ENCODE results near the gene RIMKLB. TPM values are rescaled to one million over a fixed set of nuclear protein-coding genes. Genes with fewer than 3 reads are reported as not detected.
"Not testable (repeated sequence)": the region's sequence is repeated elsewhere in the genome, so short reads cannot be mapped to it uniquely, and the experiment has no call there.

The RIMKLB gene
- total and polyA plus RNA-seq, 11 donors = 7.4 to 16.9 (median 11.9) TPM

- Histone ChIP-seq H3K4me3 (no peak overlapping the region), H3K27me3 (no peaks in the 10 kb centered on the region), H3K36me3 (no peaks in the 10 kb centered on the region), H3K27ac (no peak overlapping the region), H3K9me3 (no peaks in the 10 kb centered on the region), H3K4me1 (no peaks in the 10 kb centered on the region)
- TF ChIP-seq POLR2A (IDR thresholded peaks at IDR 0.05) = no peak
- TF ChIP-seq, protein P1, sequence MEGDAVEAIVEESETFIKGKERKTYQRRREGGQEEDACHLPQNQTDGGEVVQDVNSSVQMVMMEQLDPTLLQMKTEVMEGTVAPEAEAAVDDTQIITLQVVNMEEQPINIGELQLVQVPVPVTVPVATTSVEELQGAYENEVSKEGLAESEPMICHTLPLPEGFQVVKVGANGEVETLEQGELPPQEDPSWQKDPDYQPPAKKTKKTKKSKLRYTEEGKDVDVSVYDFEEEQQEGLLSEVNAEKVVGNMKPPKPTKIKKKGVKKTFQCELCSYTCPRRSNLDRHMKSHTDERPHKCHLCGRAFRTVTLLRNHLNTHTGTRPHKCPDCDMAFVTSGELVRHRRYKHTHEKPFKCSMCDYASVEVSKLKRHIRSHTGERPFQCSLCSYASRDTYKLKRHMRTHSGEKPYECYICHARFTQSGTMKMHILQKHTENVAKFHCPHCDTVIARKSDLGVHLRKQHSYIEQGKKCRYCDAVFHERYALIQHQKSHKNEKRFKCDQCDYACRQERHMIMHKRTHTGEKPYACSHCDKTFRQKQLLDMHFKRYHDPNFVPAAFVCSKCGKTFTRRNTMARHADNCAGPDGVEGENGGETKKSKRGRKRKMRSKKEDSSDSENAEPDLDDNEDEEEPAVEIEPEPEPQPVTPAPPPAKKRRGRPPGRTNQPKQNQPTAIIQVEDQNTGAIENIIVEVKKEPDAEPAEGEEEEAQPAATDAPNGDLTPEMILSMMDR (IDR thresholded peaks at IDR 0.05) = no peak
- WGBS, 4 donors = 26 to 40% (median 38%) methylated on average over 5 of the region's 5 CpGs
- intact Hi-C loops (cut with DNase I) = loop anchor here in 1 of 10 donors (5.0 kb wide), 1 partner anchor 132 kb away; no protein-coding TSS in a partner anchor
- DNase-seq (no peak), ATAC-seq (no peak)
Measured at GRCh38 chr12:8819666-8819980, 121.8 kb downstream of the RIMKLB start.

DNA sequence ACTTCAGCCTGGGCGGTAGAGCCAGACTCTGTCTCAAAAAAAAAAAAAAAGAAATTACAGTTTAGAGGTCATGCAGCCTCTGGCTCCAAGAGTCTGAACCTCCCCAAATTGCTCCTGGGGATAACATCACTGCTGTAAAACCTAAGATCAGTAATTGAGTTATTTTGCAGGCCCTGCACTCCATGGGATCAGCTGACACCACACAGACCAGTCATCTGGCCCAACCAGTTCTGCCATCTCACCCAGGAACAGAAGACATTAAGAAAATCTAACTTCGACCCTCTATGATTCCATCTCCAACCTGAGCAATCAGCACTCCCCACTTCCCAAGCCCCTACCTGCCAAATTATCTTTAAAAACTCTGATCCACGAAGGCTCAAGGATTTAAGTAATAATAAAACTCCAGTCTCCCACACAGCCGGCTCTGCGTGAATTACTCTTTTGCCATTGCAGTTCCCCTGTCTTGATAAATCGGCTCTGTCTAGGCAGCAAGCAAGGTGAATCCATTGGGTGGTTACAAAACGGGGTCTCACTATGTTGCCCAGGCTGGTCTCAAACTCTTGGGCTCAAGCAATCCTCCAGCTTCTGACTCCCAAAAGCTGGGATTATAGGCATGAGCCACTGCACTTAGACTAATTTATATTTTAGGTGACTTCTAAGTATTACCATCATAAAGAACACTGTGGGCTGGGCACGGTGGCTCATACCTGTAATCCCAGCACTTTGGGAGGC, 123.1 kb downstream of the RIMKLB start:
- WGBS, 4 donors = 87 to 93% (median 90%) methylated on average over 8 of the region's 8 CpGs
- DNase-seq, H3K36me3 ChIP-seq, H3K27ac ChIP-seq, H3K27me3 ChIP-seq, ATAC-seq, H3K4me1 ChIP-seq, H3K4me3 ChIP-seq, H3K9me3 ChIP-seq: not testable (repeated sequence)
- intact Hi-C loops (cut with DNase I) = loop anchor here in 4 of 10 donors (5.0 to 10.0 kb wide), 3 partner anchors 136 to 276 kb away; partner anchors contain the start of gene CLEC4E (in 1 of the 4)

GRCh38 chr12:8821591-8821990, 123.8 kb downstream of the RIMKLB start:
- TF ChIP-seq, protein P1 (IDR thresholded peaks at IDR 0.05) = no peak
- TF ChIP-seq POLR2A (IDR thresholded peaks at IDR 0.05) = no peak
- ATAC-seq (no peak), DNase-seq (no peak)
- Histone ChIP-seq H3K36me3 (no peaks in the 10 kb centered on the region), H3K9me3 (peaks cover 0 to 10% (median 0%) of the 10 kb centered on the region in 12 donors), H3K27ac (no peak overlapping the region), H3K4me3 (no peak overlapping the region), H3K27me3 (no peaks in the 10 kb centered on the region), H3K4me1 (no peaks in the 10 kb centered on the region)
- intact Hi-C loops (cut with DNase I) = loop anchor here in 4 of 10 donors (5.0 to 10.0 kb wide), 3 partner anchors 137 to 277 kb away; partner anchors contain the start of gene CLEC4E (in 1 of the 4)
- WGBS, 4 donors = 88 to 93% (median 91%) methylated on average over 3 of the region's 3 CpGs

- intact Hi-C loops (cut with DNase I) = loop anchor here in 8 of 10 donors (2.0 to 10.0 kb wide), 6 partner anchors 137 to 277 kb away; partner anchors contain the start of gene CLEC4E (in 1 of the 8)
- Histone ChIP-seq H3K36me3 (no peaks in the 10 kb centered on the region), H3K4me1 (no peaks in the 10 kb centered on the region), H3K9me3 (peaks cover 0 to 10% (median 0%) of the 10 kb centered on the region in 12 donors), H3K27me3 (no peaks in the 10 kb centered on the region), H3K27ac (no peak within 1 kb of the TSS), H3K4me3 (no peak within 1 kb of the TSS)
- 96 to 100% (median 97%) methylated on average over 3 of the region's 3 CpGs for WGBS, 4 donors
- ATAC-seq = no peak
- DNase-seq = no peak
- TF ChIP-seq, protein P1 (IDR thresholded peaks at IDR 0.05) = no peak
- TF ChIP-seq POLR2A (IDR thresholded peaks at IDR 0.05) = no peak
Measured at GRCh38 chr12:8822298-8822697, 124.5 kb downstream of the RIMKLB start, which contains the start of gene A2ML1. TSS of gene A2ML1 (plus strand) at chr12:8822621. CDS start at chr12:8822652, 31 bp downstream.
